Measurements from ENCODE around the gene MRPS11. TPM values are rescaled to one million over a fixed set of nuclear protein-coding genes. Genes with fewer than 3 reads are reported as not detected.

The MRPS11 gene
- 44.7 and 47.0 TPM in 2 replicates for total RNA-seq

- POLR2A ChIA-PET: interaction anchor here (0.7 to 2.0 kb wide), 11 partner anchors 12 to 621 kb away, joined by 3 to 16 read pairs (median 8); partner anchors contain the start of genes ABHD2, AEN and ISG20
These were observed at the start of gene MRPS11, which contains the start of gene MRPL46 for GRCh38 chr15:88467073-88467934. TSS of gene MRPS11 (plus strand) at chr15:88467708. CDS start at chr15:88467718, 10 bp downstream. TSS of gene MRPL46 (minus strand) at chr15:88467388. CDS start at chr15:88467377, 11 bp downstream.

GRCh38 chr15:88419830-88420229, 47.7 kb upstream of the MRPS11 start:
- Mint-ChIP-seq H3K9me3 (no peaks in the 10 kb centered on the region), H3K27ac (no peak overlapping the region), H3K4me3 (no peak overlapping the region), H3K27me3 (peaks cover 22% of the 10 kb centered on the region), H3K36me3 (ENCODE audit: low read depth) (no peaks in the 10 kb centered on the region), H3K4me1 (no peaks in the 10 kb centered on the region)
- DNase-seq (no peak), ATAC-seq (ENCODE audit: low read depth) (no peak)
- intact Hi-C loops (cut with micrococcal nuclease): no loop called here
- ChIA-PET POLR2A (no interaction called here), CTCF (interaction anchor here (1.2 kb wide), 1 partner anchor 31 kb away, joined by 3 read pairs; no protein-coding TSS in a partner anchor)
- no peak for TF ChIP-seq CTCF (IDR thresholded peaks at IDR 0.05)

More at GRCh38 chr15:88467073-88467934, at the start of gene MRPS11, which contains the start of gene MRPL46:
- DNase-seq (peak; percentile 82), ATAC-seq (ENCODE audit: low read depth) (peak; percentile 91)
- Mint-ChIP-seq H3K27ac (peak within 1 kb of the TSS; percentile 99), H3K4me1 (peaks cover 36% of the 10 kb centered on the region), H3K36me3 (ENCODE audit: low read depth) (peaks cover 44% of the 10 kb centered on the region), H3K4me3 (peak within 1 kb of the TSS; percentile 96), H3K27me3 (no peaks in the 10 kb centered on the region), H3K9me3 (no peaks in the 10 kb centered on the region)
- CTCF ChIA-PET: interaction anchor here (0.8 to 1.5 kb wide), 4 partner anchors 11 to 437 kb away, joined by 3 to 4 read pairs (median 4); no protein-coding TSS in a partner anchor
- intact Hi-C loops (cut with micrococcal nuclease): loop anchor here (1.0 to 5.0 kb wide), 6 partner anchors 79 to 775 kb away; partner anchors contain the start of genes ABHD2, AEN, DET1 and FANCI
- TF ChIP-seq CTCF (IDR thresholded peaks at IDR 0.05): no peak

GRCh38 chr15:88423331-88423730, 44.2 kb upstream of the MRPS11 start:
- POLR2A ChIA-PET: no interaction called here
- intact Hi-C loops (cut with micrococcal nuclease): no loop called here
- no peak overlapping the region for H3K27ac Mint-ChIP-seq

GRCh38 chr15:88426304-88426703, 41.2 kb upstream of the MRPS11 start:
- intact Hi-C loops (cut with micrococcal nuclease): no loop called here
- H3K36me3 Mint-ChIP-seq (ENCODE audit: low read depth): no peaks in the 10 kb centered on the region
- TF ChIP-seq CTCF (IDR thresholded peaks at IDR 0.05): no peak
- ATAC-seq (ENCODE audit: low read depth): no peak
- no peak overlapping the region for H3K27ac Mint-ChIP-seq
- CTCF ChIA-PET: no interaction called here
- H3K4me1 Mint-ChIP-seq: no peaks in the 10 kb centered on the region
- H3K4me3 Mint-ChIP-seq: no peak overlapping the region
- no peak for DNase-seq
- POLR2A ChIA-PET: no interaction called here
- H3K9me3 Mint-ChIP-seq: no peaks in the 10 kb centered on the region
- H3K27me3 Mint-ChIP-seq: peaks cover 13% of the 10 kb centered on the region

More at GRCh38 chr15:88423331-88423730, 44.2 kb upstream of the MRPS11 start:
- H3K4me3 Mint-ChIP-seq: no peak overlapping the region
- CTCF ChIA-PET: no interaction called here
- no peaks in the 10 kb centered on the region for H3K4me1 Mint-ChIP-seq
- no peaks in the 10 kb centered on the region for H3K36me3 Mint-ChIP-seq (ENCODE audit: low read depth)
- no peak for DNase-seq
- H3K9me3 Mint-ChIP-seq: no peaks in the 10 kb centered on the region
- TF ChIP-seq CTCF (IDR thresholded peaks at IDR 0.05): no peak
- no peak for ATAC-seq (ENCODE audit: low read depth)
- peaks cover 14% of the 10 kb centered on the region for H3K27me3 Mint-ChIP-seq

GRCh38 chr15:88428053-88428452, 39.5 kb upstream of the MRPS11 start:
- Mint-ChIP-seq H3K27me3 (peaks cover 8% of the 10 kb centered on the region), H3K27ac (no peak overlapping the region), H3K36me3 (ENCODE audit: low read depth) (no peaks in the 10 kb centered on the region), H3K9me3 (no peaks in the 10 kb centered on the region), H3K4me1 (no peaks in the 10 kb centered on the region), H3K4me3 (no peak overlapping the region)
- DNase-seq: no peak
- intact Hi-C loops (cut with micrococcal nuclease): no loop called here
- no peak for TF ChIP-seq CTCF (IDR thresholded peaks at IDR 0.05)
- ChIA-PET CTCF (no interaction called here), POLR2A (no interaction called here)
- no peak for ATAC-seq (ENCODE audit: low read depth)
